GM19193 (cell line): ENCODE data around the gene SHANK3.
A peak's percentile ranks its signal among the peaks of the same experiment; 100 is the strongest.

ENCODE experiments used
- POLR2A ChIP-seq: IDR thresholded peaks from 4 replicates; pipeline ENCODE4 v1.6.1; 2011; ENCODE audit not compliant: insufficient read depth, insufficient read length; ENCODE audit errors: extremely low read depth

Gene SHANK3

DNA sequence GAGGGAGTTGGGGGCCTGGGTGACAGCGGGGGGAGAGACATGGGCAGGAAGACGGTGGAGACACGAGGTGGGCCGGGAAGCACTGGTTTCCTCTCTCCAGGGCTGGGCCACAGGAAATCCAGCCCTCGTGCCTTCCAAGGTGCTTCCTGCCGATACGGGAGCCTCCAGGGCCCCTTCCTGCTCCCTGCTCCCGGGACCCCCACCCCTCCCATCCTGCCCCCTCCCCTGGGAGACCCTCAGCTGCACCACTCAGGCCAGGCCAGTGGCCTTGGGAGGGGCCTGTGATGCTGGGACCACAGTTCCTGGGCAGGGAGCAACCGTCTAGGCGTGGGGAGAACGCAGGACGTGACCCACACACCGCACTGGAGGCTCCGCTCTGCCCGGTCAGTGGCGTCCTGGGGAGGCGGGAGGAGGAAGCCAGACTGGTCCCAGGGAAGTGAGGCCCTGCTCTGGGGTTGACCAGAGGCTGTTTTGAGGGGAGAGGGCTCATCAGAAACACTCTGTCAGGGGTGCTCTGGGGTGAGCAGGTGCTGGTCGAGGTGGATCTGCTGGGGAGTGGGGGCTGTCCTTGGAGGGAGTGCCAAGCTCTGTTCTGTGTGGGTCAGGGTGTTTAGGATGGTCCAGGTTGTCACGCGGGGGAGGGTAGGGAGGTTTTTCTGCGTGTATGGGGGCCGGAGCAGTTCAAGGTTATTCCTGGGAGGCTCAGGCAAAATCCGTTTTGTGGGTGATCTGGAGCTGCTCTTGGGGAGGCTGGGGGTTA is at the start of gene SHANK3:
Gene SHANK3, plus strand, starts transcription at position 353 of the 760 bp plus-strand sequence.
- no peak for TF ChIP-seq POLR2A

GRCh38 chr22:50624347-50625130 is 48.1 kb upstream of the SHANK3 start:
- no peak for TF ChIP-seq POLR2A

- TF ChIP-seq POLR2A: no peak
Measured at GRCh38 chr22:50625131-50625567, 47.5 kb upstream of the SHANK3 start.

- no peak for TF ChIP-seq POLR2A
Measured at GRCh38 chr22:50625568-50626313, 46.9 kb upstream of the SHANK3 start.

DNA sequence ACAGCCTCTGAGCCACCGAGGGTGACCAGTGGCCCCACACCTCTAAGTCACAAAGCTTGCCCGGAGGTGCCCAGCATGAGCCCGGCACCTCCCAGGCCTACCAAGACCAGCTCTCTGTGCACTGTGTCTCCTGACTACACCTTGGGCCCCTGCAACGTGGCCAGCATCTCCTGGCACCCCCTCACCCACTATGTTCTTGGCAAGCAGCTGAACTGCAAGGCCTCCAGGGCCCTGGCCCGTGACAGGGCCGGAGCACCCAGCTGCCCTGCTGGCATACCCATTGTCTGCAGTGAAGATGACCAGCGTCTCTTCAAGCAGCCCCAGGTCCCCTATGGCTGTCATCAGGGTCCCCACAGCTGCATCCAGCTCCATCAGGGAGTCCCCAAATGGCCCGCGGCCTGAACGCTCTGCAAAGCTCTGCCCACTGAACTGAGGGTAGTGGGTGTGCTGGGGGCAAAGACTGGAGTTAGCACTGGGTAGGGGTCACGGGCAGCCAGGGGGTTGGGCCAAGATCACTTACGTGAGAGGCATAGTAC is 46.2 kb upstream of the SHANK3 start:
- TF ChIP-seq POLR2A: no peak

DNA sequence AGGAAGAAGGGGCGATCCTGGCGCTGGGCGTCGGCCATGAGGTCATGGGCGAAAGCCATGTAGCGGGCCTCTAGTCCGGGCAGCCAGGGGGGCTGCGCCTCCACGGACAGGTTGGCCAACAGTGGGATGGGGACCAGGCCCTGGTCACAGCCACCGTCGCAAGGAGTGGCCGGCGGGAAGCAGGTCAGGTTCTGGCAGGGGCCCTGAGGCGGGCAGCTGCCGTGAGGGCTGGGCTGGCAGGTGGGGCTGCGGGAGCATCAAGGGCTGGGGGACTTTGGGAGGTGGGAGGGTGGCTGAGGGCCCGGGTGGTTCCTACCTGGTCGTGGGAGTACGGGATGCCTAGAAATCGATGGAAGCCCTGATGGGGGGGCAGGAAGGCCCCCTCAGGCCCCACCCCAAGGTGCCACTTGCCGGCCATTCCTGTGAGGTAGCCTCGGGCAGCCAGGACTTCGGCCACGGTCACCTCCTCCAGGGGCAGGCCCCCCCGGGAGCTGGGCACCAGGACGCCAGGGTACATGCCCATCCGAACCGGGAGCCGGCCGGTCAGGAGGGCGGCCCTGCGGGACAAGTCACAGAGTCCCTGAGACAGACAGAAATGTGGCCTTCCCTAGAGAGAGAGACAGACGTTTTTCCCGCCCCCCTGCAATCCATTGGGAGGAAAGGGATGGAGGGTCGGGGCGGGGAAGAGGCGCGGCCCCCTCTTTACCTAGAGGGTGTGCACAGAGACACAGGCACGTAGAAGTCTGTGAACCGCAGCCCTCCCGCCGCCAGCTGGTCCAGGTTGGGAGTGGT is 45.6 kb upstream of the SHANK3 start:
- TF ChIP-seq POLR2A: no peak

GRCh38 chr22:50627642-50628542 is 44.7 kb upstream of the SHANK3 start, which contains the start of gene ARSA:
Gene ARSA (minus strand): TSS chr22:50628152. CDS start chr22:50627779, 373 bp downstream.
- peak; percentile 68 for TF ChIP-seq POLR2A

DNA sequence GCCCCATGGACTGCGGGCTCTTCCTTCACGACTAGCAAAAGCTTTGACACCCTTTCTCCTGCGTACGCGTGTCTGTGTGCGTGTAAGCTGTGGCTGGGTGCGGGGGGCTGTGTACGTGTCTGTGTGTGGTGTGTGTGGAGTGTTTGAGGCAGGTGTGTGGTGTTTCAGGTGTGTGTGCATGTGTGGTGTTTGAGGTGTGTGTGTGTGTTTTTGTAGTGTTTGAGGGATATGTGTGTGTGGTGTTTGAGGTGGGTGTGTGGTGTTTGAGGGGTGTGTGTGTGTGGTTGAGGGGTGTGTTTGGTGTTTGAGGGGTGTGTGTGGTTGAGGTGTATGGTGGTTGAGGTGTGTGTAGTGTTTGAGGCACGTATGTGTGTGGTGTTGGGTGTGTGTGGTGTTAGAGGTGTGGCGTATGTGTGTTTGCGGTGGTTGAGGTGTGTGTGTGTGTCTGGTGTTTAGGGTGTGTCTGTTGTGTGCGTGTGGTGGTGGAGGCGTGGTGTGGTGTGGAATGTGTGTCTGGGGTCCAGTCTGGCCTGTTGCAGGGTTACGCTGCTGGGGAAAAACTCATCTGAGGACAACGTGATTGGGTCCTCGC is 44.0 kb upstream of the SHANK3 start:
- no peak for TF ChIP-seq POLR2A

GRCh38 chr22:50630376-50630775 is 42.2 kb upstream of the SHANK3 start:
- TF ChIP-seq POLR2A: no peak

DNA sequence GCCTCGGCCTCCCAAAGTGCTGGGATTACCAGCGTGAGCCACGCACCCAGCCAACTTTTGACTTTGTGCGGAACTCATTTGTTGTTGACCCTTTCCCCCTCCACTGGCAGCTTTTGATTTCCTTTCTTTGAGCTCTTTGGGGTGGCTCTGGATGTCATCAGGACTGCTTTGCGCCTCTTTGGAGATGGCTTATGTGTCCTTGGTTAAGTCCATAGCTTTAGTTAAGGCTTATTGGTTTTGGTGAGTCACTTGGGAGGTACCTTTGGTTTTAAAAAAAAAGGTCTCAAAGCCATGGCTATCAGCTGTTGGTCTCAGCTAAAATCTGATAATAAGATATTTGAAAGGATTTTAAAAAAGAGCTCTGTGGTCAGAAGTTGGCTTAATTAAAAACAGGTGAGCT is 39.5 kb upstream of the SHANK3 start:
- TF ChIP-seq POLR2A: no peak

GRCh38 chr22:50633771-50634170 is 38.9 kb upstream of the SHANK3 start:
- no peak for TF ChIP-seq POLR2A

DNA sequence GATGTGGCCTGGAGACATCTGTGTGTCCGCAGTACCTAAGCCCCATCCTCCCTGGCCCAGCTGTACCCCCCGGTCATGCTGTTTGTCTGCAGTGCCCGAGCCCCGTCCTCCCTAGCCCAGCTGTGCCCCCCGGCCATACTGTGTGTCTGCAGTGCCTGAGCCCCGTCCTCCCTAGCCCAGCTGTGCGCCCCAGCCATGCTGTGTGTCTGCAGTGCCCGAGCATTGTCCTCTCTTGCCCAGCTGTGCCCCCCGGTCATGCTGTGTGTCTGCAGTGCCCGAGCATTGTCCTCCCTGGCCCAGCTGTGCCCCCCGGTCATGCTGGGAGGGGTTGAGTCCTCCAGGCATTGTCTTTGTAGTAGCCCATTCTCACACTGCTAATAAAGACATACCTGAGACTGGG is 37.0 kb upstream of the SHANK3 start:
- no peak for TF ChIP-seq POLR2A

DNA sequence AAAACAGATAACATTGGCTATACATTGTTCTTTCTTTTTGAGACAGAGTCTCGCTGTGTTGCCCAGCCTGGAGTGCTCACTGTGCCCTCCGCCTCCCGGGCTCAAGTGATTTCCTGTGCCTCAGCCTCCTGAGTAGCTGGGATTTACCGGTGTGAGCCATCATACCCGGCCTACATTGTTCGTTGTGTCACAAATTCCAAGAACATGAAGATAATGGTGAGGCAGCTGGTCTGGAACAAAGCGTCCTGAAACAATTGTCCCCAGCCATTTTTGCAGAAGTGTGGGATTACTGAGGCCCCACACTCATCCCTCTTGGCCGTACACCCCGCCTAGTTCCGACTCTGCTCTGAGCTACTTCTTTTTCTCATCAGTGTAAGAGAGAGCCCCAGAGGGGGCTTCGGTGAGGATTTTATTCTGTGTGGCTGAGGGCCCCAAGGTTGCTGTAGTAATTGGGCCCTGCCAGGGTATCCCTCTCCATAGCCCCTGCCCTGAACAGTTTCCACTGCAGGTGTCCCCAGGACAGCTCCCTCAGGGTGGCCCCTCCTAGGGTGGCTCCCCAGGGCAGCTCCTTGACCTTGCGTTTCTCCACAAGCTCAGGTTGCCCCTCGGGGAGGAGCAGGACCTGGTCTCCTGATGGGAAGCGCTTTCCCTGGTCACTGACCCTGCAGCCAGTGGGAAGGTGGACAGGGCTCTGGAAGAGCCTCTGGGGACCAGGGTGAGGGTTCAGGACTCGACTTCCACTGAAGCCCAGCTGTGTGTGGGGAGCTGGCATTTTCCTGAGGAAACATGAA is 31.6 kb upstream of the SHANK3 start:
- no peak for TF ChIP-seq POLR2A
